Measurements from ENCODE around the gene NWD2.
A peak's percentile ranks its signal among the peaks of the same experiment; 100 is the strongest.

Gene NWD2

GRCh38 chr4:37383579-37384229, 139.2 kb downstream of the NWD2 start:
- TF ChIP-seq CSRNP3 (CRISPR knock-in tag; IDR thresholded peaks at IDR 0.05) (no peak), TCF4 (CRISPR knock-in tag; IDR thresholded peaks at IDR 0.05; ENCODE audit: borderline replicate concordance) (no peak), ISL1 (CRISPR knock-in tag; IDR thresholded peaks at IDR 0.05) (no peak), TOX (CRISPR knock-in tag; IDR thresholded peaks at IDR 0.05; ENCODE audit: borderline replicate concordance) (no peak), GLIS3 (CRISPR knock-in tag; IDR thresholded peaks at IDR 0.05) (no peak)

GRCh38 chr4:37385424-37385823, 140.9 kb downstream of the NWD2 start:
- ATAC-seq: no peak
- TF ChIP-seq CREB5 (CRISPR knock-in tag; IDR thresholded peaks at IDR 0.05; ENCODE audit: low read depth) (no peak), BACH2 (CRISPR knock-in tag; IDR thresholded peaks at IDR 0.05; ENCODE audit: borderline replicate concordance) (no peak), ISL1 (CRISPR knock-in tag; IDR thresholded peaks at IDR 0.05) (no peak), ZC3H10 (CRISPR knock-in tag; IDR thresholded peaks at IDR 0.05) (no peak), RARB (CRISPR knock-in tag; IDR thresholded peaks at IDR 0.05) (no peak), ZFP3 (CRISPR knock-in tag; IDR thresholded peaks at IDR 0.05) (no peak), POU6F1 (CRISPR knock-in tag; IDR thresholded peaks at IDR 0.05; ENCODE audit: borderline replicate concordance, low read depth) (no peak), OSR1 (CRISPR knock-in tag; IDR thresholded peaks at IDR 0.05) (no peak), TCF4 (CRISPR knock-in tag; IDR thresholded peaks at IDR 0.05; ENCODE audit: borderline replicate concordance) (no peak), CSRNP3 (CRISPR knock-in tag; IDR thresholded peaks at IDR 0.05) (no peak), ZNF8 (CRISPR knock-in tag; IDR thresholded peaks at IDR 0.05) (no peak)

More at GRCh38 chr4:37383579-37384229, 139.2 kb downstream of the NWD2 start:
- peak; percentile 74 for ATAC-seq

GRCh38 chr4:37388681-37389365, 144.3 kb downstream of the NWD2 start:
- TF ChIP-seq GLIS3 (CRISPR knock-in tag; IDR thresholded peaks at IDR 0.05): no peak
- TF ChIP-seq ZFP3 (CRISPR knock-in tag; IDR thresholded peaks at IDR 0.05): no peak
- TF ChIP-seq ARNTL (CRISPR knock-in tag; IDR thresholded peaks at IDR 0.05; ENCODE audit: borderline replicate concordance, low read depth): no peak
- TF ChIP-seq ZNF70 (CRISPR knock-in tag; IDR thresholded peaks at IDR 0.05): no peak
- no peak for TF ChIP-seq CSDC2 (CRISPR knock-in tag; IDR thresholded peaks at IDR 0.05)
- no peak for TF ChIP-seq TOX (CRISPR knock-in tag; IDR thresholded peaks at IDR 0.05; ENCODE audit: borderline replicate concordance)
- no peak for TF ChIP-seq ZNF565 (CRISPR knock-in tag; conservative IDR thresholded peaks at IDR 0.05; ENCODE audit: low read depth)
- no peak for TF ChIP-seq PATZ1 (CRISPR knock-in tag; IDR thresholded peaks at IDR 0.05; ENCODE audit: borderline replicate concordance)
- no peak for TF ChIP-seq ZNF8 (CRISPR knock-in tag; IDR thresholded peaks at IDR 0.05)
- no peak for TF ChIP-seq SNAI2 (CRISPR knock-in tag; IDR thresholded peaks at IDR 0.05)
- no peak for ATAC-seq

- TF ChIP-seq ZNF8 (CRISPR knock-in tag; IDR thresholded peaks at IDR 0.05): no peak
- no peak for TF ChIP-seq SNAI2 (CRISPR knock-in tag; IDR thresholded peaks at IDR 0.05)
- TF ChIP-seq ZC3H10 (CRISPR knock-in tag; IDR thresholded peaks at IDR 0.05): no peak
- no peak for TF ChIP-seq ZFP30 (CRISPR knock-in tag; IDR thresholded peaks at IDR 0.05)
- TF ChIP-seq ZNF70 (CRISPR knock-in tag; IDR thresholded peaks at IDR 0.05): no peak
- no peak for TF ChIP-seq TOX (CRISPR knock-in tag; IDR thresholded peaks at IDR 0.05; ENCODE audit: borderline replicate concordance)
- no peak for TF ChIP-seq TSHZ2 (CRISPR knock-in tag; IDR thresholded peaks at IDR 0.05)
- no peak for TF ChIP-seq ISL1 (CRISPR knock-in tag; IDR thresholded peaks at IDR 0.05)
- no peak for TF ChIP-seq CSDC2 (CRISPR knock-in tag; IDR thresholded peaks at IDR 0.05)
- ATAC-seq: peak; percentile 27; the same call in 1 of the 3 replicates
Measured at GRCh38 chr4:37389366-37389765, 144.8 kb downstream of the NWD2 start.

Data from SK-N-SH treated with all-trans-retinoic acid at 6 μM for 48 hours (cell line).